ENCODE results near the gene BCAP31. TPM values are rescaled to one million over a fixed set of nuclear protein-coding genes. Genes with fewer than 3 reads are reported as not detected.

BCAP31 gene
- total RNA-seq, 4 donors from 2014 or later, result 76.4 to 129 (median 101) TPM

DNA sequence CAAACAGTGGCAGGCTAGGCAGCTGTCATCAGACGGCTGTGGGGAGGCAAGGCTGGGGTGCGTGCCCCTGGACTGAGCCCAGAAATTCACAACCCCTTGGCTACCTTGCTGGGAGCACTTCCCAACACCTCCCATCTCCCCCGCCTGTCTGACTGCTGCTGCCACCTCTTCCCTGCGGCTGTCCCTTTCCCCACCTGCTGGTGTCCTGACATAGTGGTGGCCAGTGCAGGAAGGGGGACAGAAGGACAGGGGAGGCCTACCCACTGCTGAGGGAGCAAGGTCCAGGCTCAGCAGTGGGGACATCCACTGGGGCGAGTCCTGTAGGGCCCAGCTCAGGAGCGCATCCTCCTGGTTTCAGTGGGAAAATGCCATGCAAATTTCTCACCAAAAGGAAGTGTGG lies 3.9 kb upstream of the BCAP31 start:
- H3K4me3 ChIP-seq, result no peak overlapping the region
- intact Hi-C loops (cut with DNase I), result no loop called here

GRCh38 chrX:153727123-153727931 lies 3.1 kb upstream of the BCAP31 start:
- peaks cover 0 to 17% (median 5%) of the 10 kb centered on the region in 4 donors for H3K36me3 ChIP-seq
- H3K27ac ChIP-seq (replicated peaks in 1 of 4), result peak overlapping the region; percentile 84 to 92 (median 88)
- no peak for DNase-seq (ENCODE audit: extremely low spot score)
- no peaks in the 10 kb centered on the region for H3K27me3 ChIP-seq
- peaks cover 0 to 6% (median 0%) of the 10 kb centered on the region in 4 donors for H3K9me3 ChIP-seq
- TF ChIP-seq EP300 (IDR thresholded peaks at IDR 0.05), result no peak
- no peak for TF ChIP-seq CTCF (IDR thresholded peaks at IDR 0.05)
- no peak for TF ChIP-seq POLR2A (IDR thresholded peaks at IDR 0.05; ENCODE audit: low read depth)
- no peak for TF ChIP-seq POLR2AphosphoS5 (IDR thresholded peaks at IDR 0.05)
- WGBS, result 53% methylated on average over 19 of the region's 23 CpGs
- peaks cover 42 to 57% (median 55%) of the 10 kb centered on the region in 4 donors for H3K4me1 ChIP-seq
- peak overlapping the region; percentile 38 to 78 (median 70) for H3K4me3 ChIP-seq
- intact Hi-C loops (cut with DNase I), result no loop called here

More for the DNA sequence above, 3.9 kb upstream of the BCAP31 start:
- WGBS, result 78% methylated on average over 6 of the region's 6 CpGs
- Histone ChIP-seq H3K27me3 (no peaks in the 10 kb centered on the region), H3K4me1 (peaks cover 35 to 50% (median 48%) of the 10 kb centered on the region in 4 donors), H3K36me3 (peaks cover 0 to 17% (median 6%) of the 10 kb centered on the region in 4 donors), H3K9me3 (peaks cover 0 to 9% (median 0%) of the 10 kb centered on the region in 4 donors), H3K27ac (replicated peaks in 1 of 4) (peak overlapping the region; percentile 84 to 92 (median 88))
- DNase-seq (ENCODE audit: extremely low spot score), result no peak
- TF ChIP-seq POLR2A (IDR thresholded peaks at IDR 0.05; ENCODE audit: low read depth) (no peak), EP300 (IDR thresholded peaks at IDR 0.05) (no peak)

DNA sequence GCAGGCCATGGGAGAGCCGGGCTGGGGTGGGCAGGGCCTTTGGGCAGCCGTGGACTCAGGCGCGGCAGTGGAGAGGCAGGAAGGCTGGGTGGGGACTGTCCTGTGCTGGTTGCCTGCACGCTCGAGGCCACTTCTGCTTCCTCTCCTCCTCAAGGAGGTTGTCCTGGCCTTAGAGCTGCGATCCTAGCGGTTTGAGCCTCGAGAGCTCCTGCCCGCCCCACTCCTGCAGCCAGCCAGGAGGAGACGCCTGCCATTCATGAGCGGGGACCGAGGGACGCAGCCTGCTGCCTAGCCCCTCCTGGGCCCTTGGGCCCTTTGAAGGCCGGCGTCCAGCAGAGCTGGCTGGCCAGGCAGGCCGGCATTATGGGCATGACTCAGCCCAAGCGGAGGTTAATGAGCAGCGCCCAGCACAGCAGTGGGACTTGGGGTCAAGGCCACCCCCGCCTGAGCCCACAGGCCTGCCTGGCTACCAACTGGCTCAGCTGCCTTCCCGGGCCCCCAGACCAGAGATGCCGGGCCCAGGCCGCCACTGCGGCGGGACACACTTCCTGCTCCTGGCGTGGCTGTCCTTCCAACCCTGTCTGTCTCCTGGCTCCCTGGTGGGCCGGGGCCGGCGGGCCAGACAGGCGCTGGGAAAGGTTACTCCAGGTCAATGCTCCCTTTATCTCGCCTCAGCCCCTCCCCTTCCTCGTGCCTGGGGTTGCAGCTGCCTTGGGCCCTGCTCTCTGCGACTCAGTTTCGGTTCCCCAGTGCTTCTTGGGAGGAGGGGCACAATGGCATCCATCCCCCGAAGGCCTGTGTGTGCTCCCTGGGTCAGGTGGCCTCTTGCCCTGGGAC lies 2.3 kb upstream of the BCAP31 start:
- Histone ChIP-seq H3K9me3 (no peaks in the 10 kb centered on the region), H3K4me3 (peak overlapping the region; percentile 38 to 78 (median 70)), H3K4me1 (peaks cover 42 to 61% (median 59%) of the 10 kb centered on the region in 4 donors), H3K27ac (replicated peaks in 1 of 4) (peak overlapping the region; percentile 84 to 92 (median 88)), H3K27me3 (no peaks in the 10 kb centered on the region), H3K36me3 (peaks cover 0 to 14% (median 2%) of the 10 kb centered on the region in 4 donors)
- TF ChIP-seq POLR2AphosphoS5 (IDR thresholded peaks at IDR 0.05), result no peak
- TF ChIP-seq POLR2A (IDR thresholded peaks at IDR 0.05; ENCODE audit: low read depth), result no peak
- no peak for TF ChIP-seq EP300 (IDR thresholded peaks at IDR 0.05)
- no peak for TF ChIP-seq CTCF (IDR thresholded peaks at IDR 0.05)
- intact Hi-C loops (cut with DNase I), result no loop called here
- peak; percentile 92 for DNase-seq (ENCODE audit: extremely low spot score)
- 47% methylated on average over 24 of the region's 35 CpGs for WGBS

DNA sequence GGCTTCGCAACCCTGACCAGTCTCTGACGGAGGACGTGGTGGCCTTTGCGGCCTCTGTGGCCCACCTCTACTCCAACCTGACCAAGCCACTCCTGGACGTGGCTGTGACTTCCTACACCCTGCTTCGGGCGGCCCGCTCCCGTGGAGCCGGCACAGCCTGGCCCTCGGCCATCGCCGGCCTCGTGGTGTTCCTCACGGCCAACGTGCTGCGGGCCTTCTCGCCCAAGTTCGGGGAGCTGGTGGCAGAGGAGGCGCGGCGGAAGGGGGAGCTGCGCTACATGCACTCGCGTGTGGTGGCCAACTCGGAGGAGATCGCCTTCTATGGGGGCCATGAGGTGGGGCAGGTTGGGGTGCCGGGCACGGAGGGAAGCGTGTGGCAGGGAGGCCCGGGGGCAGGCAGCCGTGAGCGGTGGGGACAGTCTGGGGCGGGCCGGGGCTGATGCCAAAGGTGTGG lies 1.7 kb upstream of the BCAP31 start:
- TF ChIP-seq POLR2AphosphoS5 (IDR thresholded peaks at IDR 0.05) (no peak), EP300 (IDR thresholded peaks at IDR 0.05) (no peak), CTCF (IDR thresholded peaks at IDR 0.05) (no peak), POLR2A (IDR thresholded peaks at IDR 0.05; ENCODE audit: low read depth) (no peak)
- no peaks in the 10 kb centered on the region for H3K9me3 ChIP-seq
- WGBS, result 84% methylated on average over 16 of the region's 35 CpGs
- H3K27me3 ChIP-seq, result no peaks in the 10 kb centered on the region
- no peak for DNase-seq (ENCODE audit: extremely low spot score)
- H3K36me3 ChIP-seq, result peaks cover 0 to 16% (median 3%) of the 10 kb centered on the region in 4 donors
- intact Hi-C loops (cut with DNase I), result no loop called here
- peak overlapping the region; percentile 84 to 92 (median 88) for H3K27ac ChIP-seq (replicated peaks in 1 of 4)
- peaks cover 42 to 61% (median 59%) of the 10 kb centered on the region in 4 donors for H3K4me1 ChIP-seq
- peak overlapping the region; percentile 38 to 78 (median 70) for H3K4me3 ChIP-seq

Measured in esophagus muscularis mucosa (tissue), 4 donors.